A549 treated with ZK216348 at 1 μM for 4 hours (cell line): ENCODE results near the gene HYCC2. TPM values are rescaled to one million over a fixed set of nuclear protein-coding genes. Genes with fewer than 3 reads are reported as not detected.

Experiments
- total RNA-seq: library from RNA; stranded (reverse); fragments of 200-300 nt; extraction: Qiagen RNA extraction; gene quantifications from 5 replicates; pipeline ENCODE4 v1.2.3, GENCODE V29; 2022; ENCODE audit warnings: low read depth

HYCC2 gene
- 3.2 to 6.0 TPM (median 3.8 TPM) in 5 replicates for total RNA-seq

DNA sequence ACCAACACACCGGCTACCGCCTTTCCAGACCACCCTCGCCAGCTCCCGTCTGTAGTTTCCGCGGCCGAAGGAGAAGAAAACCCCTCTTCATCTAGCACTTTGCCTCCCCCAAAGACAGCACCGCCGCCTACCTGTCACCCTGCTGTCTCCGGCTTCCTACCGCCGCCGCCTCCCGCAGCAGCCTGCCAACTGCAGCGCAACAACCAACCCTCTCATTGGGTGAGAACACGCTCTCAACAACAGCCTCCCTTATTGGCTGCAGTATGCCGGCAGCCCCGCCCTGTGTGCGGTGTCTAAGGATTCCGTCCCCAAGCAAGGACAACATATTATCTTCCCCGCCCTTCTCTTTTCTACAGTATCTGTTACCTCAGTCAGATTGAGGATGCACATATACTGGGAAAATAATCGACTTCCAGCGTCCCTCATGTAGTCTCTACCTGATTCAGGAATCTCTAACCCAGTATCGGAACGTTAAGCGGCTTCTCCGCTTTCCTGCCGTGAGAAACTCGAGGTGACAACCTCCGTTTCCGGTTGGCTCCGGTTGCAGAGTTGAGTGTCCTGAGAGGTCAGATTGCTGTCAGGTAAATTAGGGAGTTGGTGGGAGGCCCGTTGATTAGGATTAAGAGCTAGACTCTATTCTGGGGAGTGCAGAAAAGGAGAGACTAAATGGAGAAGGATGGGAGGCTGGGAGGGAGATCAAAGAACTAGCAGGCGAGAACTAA lies at the start of gene HYCC2, which contains the start of gene NDUFB3:
HYCC2 (minus strand) TSS at position 193 of the 722 bp plus-strand sequence. CDS start 47,662 bp downstream, outside the sequence.
NDUFB3 (plus strand) TSS at position 523 of the 722 bp plus-strand sequence. CDS start 6,882 bp downstream, outside the sequence.

DNA sequence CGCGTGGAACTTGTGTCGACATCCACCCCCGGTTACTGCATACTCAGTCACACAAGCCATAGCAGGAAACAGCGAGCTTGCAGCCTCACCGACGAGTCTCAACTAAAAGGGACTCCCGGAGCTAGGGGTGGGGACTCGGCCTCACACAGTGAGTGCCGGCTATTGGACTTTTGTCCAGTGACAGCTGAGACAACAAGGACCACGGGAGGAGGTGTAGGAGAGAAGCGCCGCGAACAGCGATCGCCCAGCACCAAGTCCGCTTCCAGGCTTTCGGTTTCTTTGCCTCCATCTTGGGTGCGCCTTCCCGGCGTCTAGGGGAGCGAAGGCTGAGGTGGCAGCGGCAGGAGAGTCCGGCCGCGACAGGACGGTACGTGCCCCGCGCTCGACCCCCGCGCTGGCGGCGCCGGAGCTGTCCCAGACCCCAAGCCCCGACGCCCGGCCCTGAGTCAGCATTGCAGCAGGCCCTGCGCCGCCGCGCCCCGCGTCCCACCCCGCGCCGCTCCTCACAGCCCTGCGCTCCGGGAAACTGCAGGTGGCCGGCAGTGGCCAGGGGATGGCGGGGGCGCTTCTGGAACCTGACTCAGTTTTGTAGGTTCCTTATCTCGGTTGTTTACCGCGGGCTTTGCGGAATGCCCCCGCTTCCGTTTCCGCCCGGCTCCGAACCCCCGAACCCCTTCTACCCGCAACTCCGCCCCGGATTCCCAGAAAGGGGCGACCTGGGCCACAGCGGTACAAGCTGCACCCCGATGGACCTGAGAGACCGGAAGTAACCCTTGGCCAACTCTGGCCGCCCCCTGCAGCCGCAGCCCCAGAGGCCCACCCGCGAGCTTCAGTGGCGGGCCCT lies 44.9 kb upstream of the HYCC2 start, which contains the start of gene CFLAR:
CFLAR (plus strand) TSS at position 50 of the 844 bp plus-strand sequence. CDS start 13,702 bp downstream, outside the sequence.

Other genes starting within 250 kb of the HYCC2 start
- gene CLK1, start 207.0 kb downstream of the HYCC2 start, total RNA-seq: 34.9 to 45.0 TPM (median 39.4 TPM) in 5 replicates
- gene PPIL3, start 182.6 kb downstream of the HYCC2 start, total RNA-seq: 21.4 to 25.6 TPM (median 23.9 TPM) in 5 replicates
- 37.1 to 45.2 TPM (median 41.6 TPM) in 5 replicates for gene NIF3L1, start 182.3 kb downstream of the HYCC2 start, total RNA-seq
- gene ORC2, start 108.0 kb downstream of the HYCC2 start, total RNA-seq: 12.7 to 16.7 TPM (median 14.0 TPM) in 5 replicates
- 124 to 251 TPM (median 134 TPM) in 5 replicates for gene NDUFB3, start 330 bp upstream of the HYCC2 start, total RNA-seq
- 80.5 to 125 TPM (median 90.3 TPM) in 5 replicates for gene CFLAR, start 44.5 kb upstream of the HYCC2 start, total RNA-seq
- 1.8 to 2.8 TPM (median 2.4 TPM) in 5 replicates for gene CASP10, start 111.5 kb upstream of the HYCC2 start, total RNA-seq
- gene CASP8, start 188.9 kb upstream of the HYCC2 start, total RNA-seq: 32.1 to 38.7 TPM (median 35.1 TPM) in 5 replicates